GM19035 (cell line): Measurements from ENCODE around the gene SIRT4.

Experiments used
- ATAC-seq: cut with Tn5 transposase; IDR thresholded peaks from one replicate; pipeline ENCODE4 v1.9.1; 2021; ENCODE audit not compliant: unreplicated experiment

Gene SIRT4

GRCh38 chr12:120278137-120279069 lies 23.7 kb upstream of the SIRT4 start:
- no peak for ATAC-seq

- no peak for ATAC-seq
These were observed 18.8 kb upstream of the SIRT4 start for GRCh38 chr12:120283318-120283717.

- ATAC-seq = no peak
These were observed 17.7 kb upstream of the SIRT4 start for GRCh38 chr12:120284381-120284780.

- no peak for ATAC-seq
These were observed 15.2 kb upstream of the SIRT4 start for GRCh38 chr12:120286768-120287490.

GRCh38 chr12:120287491-120287890 lies 14.6 kb upstream of the SIRT4 start:
- no peak for ATAC-seq

GRCh38 chr12:120290609-120291305 lies 11.4 kb upstream of the SIRT4 start:
- no peak for ATAC-seq

- ATAC-seq = peak; percentile 1
These were observed 9.8 kb upstream of the SIRT4 start for GRCh38 chr12:120292411-120292660.

- ATAC-seq = peak; percentile 48
These were observed 9.2 kb upstream of the SIRT4 start, which contains the start of gene RNU4-1 for GRCh38 chr12:120292661-120293531. Gene RNU4-1, minus strand, starts transcription at chr12:120293237.

GRCh38 chr12:120314220-120314619 lies 12.1 kb downstream of the SIRT4 start:
- ATAC-seq = no peak

- no peak for ATAC-seq
These were observed 14.7 kb downstream of the SIRT4 start for GRCh38 chr12:120316798-120317223.

GRCh38 chr12:120317224-120318105 lies 15.3 kb downstream of the SIRT4 start:
- peak; percentile 98 for ATAC-seq

- ATAC-seq = no peak
These were observed 19.5 kb downstream of the SIRT4 start for GRCh38 chr12:120321382-120322202.

- no peak for ATAC-seq
These were observed 21.7 kb downstream of the SIRT4 start for GRCh38 chr12:120323772-120324171.

GRCh38 chr12:120324841-120325417 lies 22.8 kb downstream of the SIRT4 start:
- no peak for ATAC-seq

- ATAC-seq = no peak
These were observed 25.5 kb downstream of the SIRT4 start, which contains the start of gene PLA2G1B for GRCh38 chr12:120327593-120327992. Gene PLA2G1B, minus strand, starts transcription at chr12:120327779. Its CDS starts 26 bp downstream, at chr12:120327753.

GRCh38 chr12:120328228-120328627 lies 26.1 kb downstream of the SIRT4 start:
- ATAC-seq = no peak

- ATAC-seq = no peak
These were observed 29.3 kb downstream of the SIRT4 start for GRCh38 chr12:120331390-120331789.

GRCh38 chr12:120332041-120332440 lies 29.9 kb downstream of the SIRT4 start:
- no peak for ATAC-seq
